HepG2 (cell line): ENCODE results near the gene CYP27A1. TPM values are rescaled to one million over a fixed set of nuclear protein-coding genes. Genes with fewer than 3 reads are reported as not detected.

Source experiments
- ARHGAP35 ChIP-seq: sonication (generic); formaldehyde crosslinking; IDR thresholded peaks from 2 replicates; pipeline ENCODE4 v1.9.0; 2022; ENCODE audit warnings: mild to moderate bottlenecking, inconsistent platforms, moderate library complexity, missing genetic modification reagents, borderline replicate concordance
- ARNT ChIP-seq: fragments of 450-650 bp; IDR thresholded peaks from 2 replicates; pipeline ENCODE4 v1.6.1; 2017
- BCL6 ChIP-seq: IDR thresholded peaks from 2 replicates; pipeline ENCODE4 v1.6.1; 2016; ENCODE audit warnings: missing genetic modification reagents, missing compliant biosample characterization
- ELF4 ChIP-seq: sonication (generic); formaldehyde crosslinking; IDR thresholded peaks from 2 replicates; pipeline ENCODE4 v1.5.0; 2020; ENCODE audit warnings: missing genetic modification reagents, mild to moderate bottlenecking, moderate library complexity, borderline replicate concordance
- GPN1 ChIP-seq: sonication (generic); formaldehyde crosslinking; IDR thresholded peaks from 2 replicates; pipeline ENCODE4 v1.5.1; 2020; ENCODE audit warnings: missing genetic modification reagents, borderline replicate concordance
- KLF16 ChIP-seq, 2 experiments: sonication (generic) in 1 of 2; formaldehyde crosslinking in 1 of 2; IDR thresholded peaks; 2 replicates each; pipeline versions ENCODE4 v1.6.1 to v1.8.0; 2016 to 2023; ENCODE audit warnings: missing genetic modification reagents in 2 of 2, missing compliant biosample characterization in 1 of 2
- MBNL3 ChIP-seq: fragments of 250-450 bp; sonication (Bioruptor Pico); conservative IDR thresholded peaks from 2 replicates; pipeline ENCODE4 v1.8.0; 2022; ENCODE audit warnings: mild to moderate bottlenecking, inconsistent platforms
- NFKBIZ ChIP-seq: IDR thresholded peaks from 2 replicates; pipeline ENCODE4 v1.6.1; 2018; ENCODE audit warnings: missing genetic modification reagents, missing compliant biosample characterization
- PRMT3 ChIP-seq: sonication (generic); formaldehyde crosslinking; IDR thresholded peaks from 2 replicates; pipeline ENCODE4 v1.8.1; 2022; ENCODE audit warnings: low read depth, mild to moderate bottlenecking, moderate library complexity, missing genetic modification reagents, borderline replicate concordance
- PRPF4 ChIP-seq: fragments of 200-400 bp; formaldehyde crosslinking; IDR thresholded peaks from 2 replicates; pipeline ENCODE4 v1.6.1; 2016; ENCODE audit warnings: low read length, low read depth; ENCODE audit not compliant: poor library complexity, severe bottlenecking
- WIZ ChIP-seq: sonication (generic); formaldehyde crosslinking; IDR thresholded peaks from 2 replicates; pipeline ENCODE4 v1.5.1; 2020; ENCODE audit warnings: mild to moderate bottlenecking, missing genetic modification reagents
- YEATS2 ChIP-seq: sonication (generic); formaldehyde crosslinking; IDR thresholded peaks from 2 replicates; pipeline ENCODE4 v1.4.0; 2020; ENCODE audit warnings: missing genetic modification reagents, borderline replicate concordance
- ZNF260 ChIP-seq: sonication (generic); formaldehyde crosslinking; IDR thresholded peaks from 2 replicates; pipeline ENCODE4 v1.4.0; 2020; ENCODE audit warnings: missing genetic modification reagents, low read depth, mild to moderate bottlenecking, borderline replicate concordance
- ZNF382 ChIP-seq: sonication (generic); formaldehyde crosslinking; IDR thresholded peaks from 2 replicates; pipeline ENCODE4 v1.5.0; 2020; ENCODE audit warnings: missing genetic modification reagents, mild to moderate bottlenecking, borderline replicate concordance
- ZNF407 ChIP-seq: sonication (generic); formaldehyde crosslinking; IDR thresholded peaks from one replicate; pipeline ENCODE4 v1.5.1; 2020; ENCODE audit warnings: mild to moderate bottlenecking, missing genetic modification reagents; ENCODE audit errors: not compliant biosample characterization
- ZNF431 ChIP-seq: sonication (generic); formaldehyde crosslinking; IDR thresholded peaks from 2 replicates; pipeline ENCODE4 v1.9.0; 2022; ENCODE audit warnings: missing genetic modification reagents, low read depth, mild to moderate bottlenecking, borderline replicate concordance
- ZNF605 ChIP-seq: sonication (generic); formaldehyde crosslinking; IDR thresholded peaks from 2 replicates; pipeline ENCODE4 v1.8.0; 2022; ENCODE audit warnings: mild to moderate bottlenecking, missing genetic modification reagents
- ZNF660 ChIP-seq: sonication (generic); formaldehyde crosslinking; IDR thresholded peaks from 2 replicates; pipeline ENCODE4 v1.5.1; 2020; ENCODE audit warnings: mild to moderate bottlenecking, low read depth, missing genetic modification reagents, borderline replicate concordance
- ZNF773 ChIP-seq: sonication (generic); formaldehyde crosslinking; IDR thresholded peaks from 2 replicates; pipeline ENCODE4 v1.4.0; 2020; ENCODE audit warnings: missing genetic modification reagents, borderline replicate concordance
- ZNF776 ChIP-seq: sonication (generic); formaldehyde crosslinking; IDR thresholded peaks from 2 replicates; pipeline ENCODE4 v1.4.0; 2020; ENCODE audit warnings: mild to moderate bottlenecking, missing genetic modification reagents
- ZSCAN9 ChIP-seq: IDR thresholded peaks from 2 replicates; pipeline ENCODE4 v1.6.1; 2016; ENCODE audit warnings: borderline replicate concordance
- polyA plus RNA-seq, 8 experiments: library from polyadenylated mRNA; depleted of rRNA in 3 of 8; stranded (reverse) in 7 of 8; unstranded in 1 of 8; fragments of >200 nt; fragmentation: Illumina TruSeq in 4 of 8; extraction: Trizol in 4 of 8; gene quantifications; 2 replicates each; pipeline versions ENCODE4 v1.2.1 to v1.2.3, GENCODE V29; 2011 to 2016; ENCODE audit warnings: low read depth in 4 of 8, missing spikeins in 1 of 8, mixed read lengths in 1 of 8; ENCODE audit not compliant: insufficient read depth in 1 of 8
- total RNA-seq, 5 experiments: library from RNA; depleted of rRNA; stranded (reverse); fragments of >200 nt; fragmentation: Illumina TruSeq; extraction: Trizol; gene quantifications; 2 replicates each; pipeline ENCODE4 v1.2.3, GENCODE V29; 2016; ENCODE audit warnings: low read depth in 1 of 5
- TF ChIP-seq, protein P1 (sequence below): sonication (generic); formaldehyde crosslinking; IDR thresholded peaks from 2 replicates; pipeline ENCODE4 v1.8.1; 2023; ENCODE audit warnings: mild to moderate bottlenecking, missing genetic modification reagents

CYP27A1 gene
- total and polyA plus RNA-seq, 2 of the 13 experiments (the other 11 are each of a cell fraction or from before 2014, with no cell fraction given): 157 to 266 TPM

GRCh38 chr2:218806346-218806978 lies 24.5 kb downstream of the CYP27A1 start (continued):
- no peak; the same call in 1 of the 2 replicates for TF ChIP-seq YEATS2 (CRISPR knock-in tag)
- no peak for TF ChIP-seq PRMT3 (CRISPR knock-in tag)
- no peak for TF ChIP-seq ZNF773
- TF ChIP-seq PRPF4: no peak
- TF ChIP-seq KLF16 (CRISPR knock-in tag; IDR thresholded peaks at IDR 0.05): peak in 1 of 2 experiments; percentile 71; a peak in 2 of 4 replicates
- TF ChIP-seq ZSCAN9 (CRISPR knock-in tag): peak; percentile 58; the same call in 1 of the 2 replicates
- no peak for TF ChIP-seq ZNF260 (CRISPR knock-in tag)
- TF ChIP-seq WIZ: no peak
- TF ChIP-seq ARNT: no peak
- TF ChIP-seq MBNL3 (CRISPR knock-in tag): no peak
- peak; percentile 85 for TF ChIP-seq BCL6 (CRISPR knock-in tag)
- no peak for TF ChIP-seq ZNF776
- TF ChIP-seq ELF4 (CRISPR knock-in tag): no peak
- TF ChIP-seq ZNF605: 0 out of 2 replicates have a peak, but pooled peaks have one; percentile 47
- no peak for TF ChIP-seq ZNF382
- no peak for TF ChIP-seq ZNF660 (CRISPR knock-in tag)
- no peak for TF ChIP-seq GPN1
- TF ChIP-seq ZNF431 (CRISPR knock-in tag): no peak
- peak; percentile 46; the same call in 1 of the 2 replicates for TF ChIP-seq NFKBIZ
- no peak for TF ChIP-seq ZNF407
- TF ChIP-seq, protein P1, sequence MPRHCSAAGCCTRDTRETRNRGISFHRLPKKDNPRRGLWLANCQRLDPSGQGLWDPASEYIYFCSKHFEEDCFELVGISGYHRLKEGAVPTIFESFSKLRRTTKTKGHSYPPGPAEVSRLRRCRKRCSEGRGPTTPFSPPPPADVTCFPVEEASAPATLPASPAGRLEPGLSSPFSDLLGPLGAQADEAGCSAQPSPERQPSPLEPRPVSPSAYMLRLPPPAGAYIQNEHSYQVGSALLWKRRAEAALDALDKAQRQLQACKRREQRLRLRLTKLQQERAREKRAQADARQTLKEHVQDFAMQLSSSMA (CRISPR knock-in tag): 0 out of 2 replicates have a peak, but pooled peaks have one; percentile 35
- TF ChIP-seq ARHGAP35 (CRISPR knock-in tag): no peak
